Measurements from ENCODE around the gene B3GALT6.

The B3GALT6 gene

GRCh38 chr1:1232796-1233566 is 944 bp downstream of the B3GALT6 start:
- Histone ChIP-seq H3K4me3 (ENCODE audit: low read depth in 1 of 5, low read length in 5 of 5) (peak overlapping the region in 4 of 5 donors; percentile 52 to 63 (median 58)), H3K27ac (ENCODE audit: low read depth, low read length) (no peak overlapping the region), H3K9me3 (ENCODE audit: control insufficient read depth in 5 of 5, low read length in 5 of 5) (peaks cover 0 to 4% (median 0%) of the 10 kb centered on the region in 5 donors), H3K9ac (ENCODE audit: low read length in 5 of 5) (no peak overlapping the region), H3K36me3 (ENCODE audit: control insufficient read depth in 5 of 5, insufficient read depth in 5 of 5, low read length in 5 of 5) (peaks cover 0 to 28% (median 16%) of the 10 kb centered on the region in 5 donors), H3K27me3 (ENCODE audit: control insufficient read depth in 5 of 5, insufficient read depth in 4 of 5, low read length in 5 of 5) (peaks cover 8 to 16% (median 11%) of the 10 kb centered on the region in 5 donors), H3K4me1 (ENCODE audit: control insufficient read depth in 5 of 5, insufficient read depth in 5 of 5, low read length in 5 of 5) (peaks cover 9 to 41% (median 35%) of the 10 kb centered on the region in 5 donors)

GRCh38 chr1:1233567-1233892 is 1.5 kb downstream of the B3GALT6 start:
- peaks cover 0 to 4% (median 0%) of the 10 kb centered on the region in 5 donors for H3K9me3 ChIP-seq (ENCODE audit: control insufficient read depth in 5 of 5, low read length in 5 of 5)
- H3K4me1 ChIP-seq (ENCODE audit: control insufficient read depth in 5 of 5, insufficient read depth in 5 of 5, low read length in 5 of 5), result peaks cover 9 to 41% (median 35%) of the 10 kb centered on the region in 5 donors
- no peak overlapping the region for H3K9ac ChIP-seq (ENCODE audit: low read length in 5 of 5)
- peaks cover 0 to 22% (median 11%) of the 10 kb centered on the region in 5 donors for H3K36me3 ChIP-seq (ENCODE audit: control insufficient read depth in 5 of 5, insufficient read depth in 5 of 5, low read length in 5 of 5)
- H3K4me3 ChIP-seq (ENCODE audit: low read depth in 1 of 5, low read length in 5 of 5), result no peak overlapping the region
- H3K27ac ChIP-seq (ENCODE audit: low read depth, low read length), result no peak overlapping the region
- H3K27me3 ChIP-seq (ENCODE audit: control insufficient read depth in 5 of 5, insufficient read depth in 4 of 5, low read length in 5 of 5), result peaks cover 13 to 22% (median 17%) of the 10 kb centered on the region in 5 donors

DNA sequence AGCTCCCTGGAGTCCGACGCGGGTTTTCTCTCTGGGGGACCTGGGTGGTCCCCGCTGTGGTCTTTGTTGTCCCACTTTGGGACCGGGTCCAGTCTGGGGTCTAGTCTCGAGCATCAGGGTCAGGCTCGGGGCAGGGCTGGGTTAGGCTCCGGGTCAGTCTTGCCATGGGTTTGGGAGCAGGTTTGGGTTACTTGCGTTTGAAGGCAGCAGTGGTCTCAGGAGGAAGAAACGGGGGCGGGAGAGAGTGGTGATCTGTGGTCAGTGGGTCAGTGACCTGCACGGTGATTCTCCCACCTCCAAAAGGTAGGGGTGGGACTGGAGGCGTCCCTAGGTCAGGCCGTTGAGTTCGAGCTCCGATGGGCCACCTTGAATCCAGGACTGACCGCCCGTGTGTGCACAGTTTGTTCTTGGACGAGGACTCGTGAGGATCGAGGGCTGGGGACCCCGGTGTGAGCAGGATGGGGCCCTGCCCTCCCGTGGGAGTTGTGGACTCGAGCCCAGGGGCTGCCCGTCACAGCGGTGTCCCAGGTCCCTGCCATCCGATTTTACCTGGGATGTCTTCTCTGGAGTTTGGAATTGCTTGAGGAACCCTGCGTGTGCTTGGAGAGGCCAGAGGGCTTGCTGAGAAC is 2.3 kb downstream of the B3GALT6 start:
- H3K9ac ChIP-seq (ENCODE audit: low read length in 5 of 5), result no peak overlapping the region
- H3K4me1 ChIP-seq (ENCODE audit: control insufficient read depth in 5 of 5, insufficient read depth in 5 of 5, low read length in 5 of 5), result peaks cover 9 to 40% (median 35%) of the 10 kb centered on the region in 5 donors
- H3K9me3 ChIP-seq (ENCODE audit: control insufficient read depth in 5 of 5, low read length in 5 of 5), result peaks cover 0 to 4% (median 0%) of the 10 kb centered on the region in 5 donors
- peaks cover 20 to 30% (median 21%) of the 10 kb centered on the region in 5 donors for H3K27me3 ChIP-seq (ENCODE audit: control insufficient read depth in 5 of 5, insufficient read depth in 4 of 5, low read length in 5 of 5)
- peaks cover 0 to 17% (median 7%) of the 10 kb centered on the region in 5 donors for H3K36me3 ChIP-seq (ENCODE audit: control insufficient read depth in 5 of 5, insufficient read depth in 5 of 5, low read length in 5 of 5)
- H3K27ac ChIP-seq (ENCODE audit: low read depth, low read length), result no peak overlapping the region
- H3K4me3 ChIP-seq (ENCODE audit: low read depth in 1 of 5, low read length in 5 of 5), result no peak overlapping the region

- no peak overlapping the region for H3K27ac ChIP-seq (ENCODE audit: low read depth, low read length)
- H3K9me3 ChIP-seq (ENCODE audit: control insufficient read depth in 5 of 5, low read length in 5 of 5), result peaks cover 0 to 4% (median 0%) of the 10 kb centered on the region in 5 donors
- H3K4me1 ChIP-seq (ENCODE audit: control insufficient read depth in 5 of 5, insufficient read depth in 5 of 5, low read length in 5 of 5), result peaks cover 4 to 31% (median 27%) of the 10 kb centered on the region in 5 donors
- no peak overlapping the region for H3K4me3 ChIP-seq (ENCODE audit: low read depth in 1 of 5, low read length in 5 of 5)
- H3K27me3 ChIP-seq (ENCODE audit: control insufficient read depth in 5 of 5, insufficient read depth in 4 of 5, low read length in 5 of 5), result peaks cover 29 to 38% (median 30%) of the 10 kb centered on the region in 5 donors
- H3K9ac ChIP-seq (ENCODE audit: low read length in 5 of 5), result no peak overlapping the region
- peaks cover 0 to 14% (median 7%) of the 10 kb centered on the region in 5 donors for H3K36me3 ChIP-seq (ENCODE audit: control insufficient read depth in 5 of 5, insufficient read depth in 5 of 5, low read length in 5 of 5)
Measured at GRCh38 chr1:1235016-1235744, 3.1 kb downstream of the B3GALT6 start.

DNA sequence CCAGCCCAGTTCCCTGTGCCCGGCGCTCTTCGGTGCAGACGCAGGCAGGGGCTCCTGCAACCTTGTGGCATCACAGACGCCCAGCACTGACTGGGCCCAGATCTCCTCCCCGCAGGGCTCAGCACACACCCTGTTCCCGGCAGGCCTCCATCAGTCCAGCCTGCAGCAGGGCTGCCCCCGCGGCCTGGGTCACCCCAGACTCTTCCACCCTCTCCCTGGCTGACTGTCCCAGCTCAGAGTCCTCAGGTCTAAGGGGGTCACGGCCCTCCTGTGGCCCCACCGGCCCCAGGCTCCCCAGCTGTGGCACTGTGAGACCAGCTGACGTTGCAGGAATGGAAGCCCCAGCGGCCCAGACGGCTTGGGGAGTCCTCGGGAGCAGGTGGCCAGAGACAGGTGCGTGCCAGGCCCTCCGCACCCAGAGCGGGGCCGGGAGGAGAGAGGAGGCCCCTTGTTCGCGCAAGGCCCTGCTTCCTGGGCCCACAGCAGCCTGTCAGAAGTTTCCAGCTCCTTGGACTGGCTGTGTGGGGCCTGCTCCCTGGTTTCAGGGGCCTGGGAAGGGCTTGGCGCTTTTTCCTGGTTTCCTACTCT is 4.2 kb downstream of the B3GALT6 start:
- no peak overlapping the region for H3K9ac ChIP-seq (ENCODE audit: low read length in 5 of 5)
- peaks cover 0 to 20% (median 16%) of the 10 kb centered on the region in 5 donors for H3K4me1 ChIP-seq (ENCODE audit: control insufficient read depth in 5 of 5, insufficient read depth in 5 of 5, low read length in 5 of 5)
- no peak overlapping the region for H3K4me3 ChIP-seq (ENCODE audit: low read depth in 1 of 5, low read length in 5 of 5)
- peaks cover 0 to 14% (median 7%) of the 10 kb centered on the region in 5 donors for H3K36me3 ChIP-seq (ENCODE audit: control insufficient read depth in 5 of 5, insufficient read depth in 5 of 5, low read length in 5 of 5)
- H3K27ac ChIP-seq (ENCODE audit: low read depth, low read length), result no peak overlapping the region
- H3K27me3 ChIP-seq (ENCODE audit: control insufficient read depth in 5 of 5, insufficient read depth in 4 of 5, low read length in 5 of 5), result peaks cover 30 to 42% (median 36%) of the 10 kb centered on the region in 5 donors
- H3K9me3 ChIP-seq (ENCODE audit: control insufficient read depth in 5 of 5, low read length in 5 of 5), result peaks cover 0 to 4% (median 0%) of the 10 kb centered on the region in 5 donors

- Histone ChIP-seq H3K9ac (ENCODE audit: low read length in 5 of 5) (no peak overlapping the region), H3K36me3 (ENCODE audit: control insufficient read depth in 5 of 5, insufficient read depth in 5 of 5, low read length in 5 of 5) (peaks cover 0 to 14% (median 7%) of the 10 kb centered on the region in 5 donors), H3K27ac (ENCODE audit: low read depth, low read length) (no peak overlapping the region), H3K4me3 (ENCODE audit: low read depth in 1 of 5, low read length in 5 of 5) (no peak overlapping the region), H3K4me1 (ENCODE audit: control insufficient read depth in 5 of 5, insufficient read depth in 5 of 5, low read length in 5 of 5) (peaks cover 0 to 19% (median 14%) of the 10 kb centered on the region in 5 donors), H3K9me3 (ENCODE audit: control insufficient read depth in 5 of 5, low read length in 5 of 5) (peaks cover 0 to 4% (median 0%) of the 10 kb centered on the region in 5 donors), H3K27me3 (ENCODE audit: control insufficient read depth in 5 of 5, insufficient read depth in 4 of 5, low read length in 5 of 5) (peaks cover 30 to 44% (median 36%) of the 10 kb centered on the region in 5 donors)
Measured at GRCh38 chr1:1236945-1237873, 5.2 kb downstream of the B3GALT6 start.

DNA sequence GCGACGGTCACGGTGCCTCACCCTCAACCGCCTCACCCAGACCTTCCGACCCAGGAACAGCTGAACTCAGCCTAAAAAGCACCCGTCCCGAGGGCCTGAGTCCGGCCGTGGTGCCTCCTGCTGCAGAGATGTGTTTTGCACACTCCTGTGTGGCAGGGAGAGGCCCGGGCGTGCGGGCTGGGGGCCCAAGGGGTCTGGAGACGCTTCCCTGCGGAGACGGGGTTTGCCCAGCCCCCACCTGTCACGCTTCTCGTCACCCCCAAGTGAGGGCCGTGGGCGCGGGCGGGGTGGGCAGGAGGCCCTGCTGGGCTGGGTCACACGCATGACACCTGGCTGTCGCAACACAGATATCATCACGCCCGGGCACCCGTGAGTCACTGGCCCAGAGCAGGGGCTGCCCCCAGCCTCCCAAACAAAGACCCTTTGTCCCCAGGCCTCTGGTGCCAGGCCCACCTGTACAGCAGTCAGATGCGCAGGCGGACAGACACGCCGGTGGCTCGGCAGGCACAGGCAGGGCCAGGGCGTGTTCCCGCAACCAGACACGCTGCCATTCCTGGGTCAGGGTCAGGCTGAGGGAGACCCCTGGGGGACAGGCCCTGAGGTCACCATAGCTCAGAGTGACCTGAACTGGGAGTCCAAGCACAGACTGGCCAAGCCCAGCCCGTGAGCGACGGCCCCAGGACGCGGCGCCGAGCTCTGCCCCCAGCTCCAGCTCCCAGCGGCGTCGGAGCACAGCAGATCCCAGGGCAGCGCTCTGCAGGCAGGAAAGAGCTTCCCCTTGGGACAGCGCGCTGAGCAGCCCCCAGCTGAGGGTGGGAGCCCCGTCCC is 6.1 kb downstream of the B3GALT6 start:
- H3K4me3 ChIP-seq (ENCODE audit: low read depth in 1 of 5, low read length in 5 of 5), result no peak overlapping the region
- no peak overlapping the region for H3K9ac ChIP-seq (ENCODE audit: low read length in 5 of 5)
- H3K4me1 ChIP-seq (ENCODE audit: control insufficient read depth in 5 of 5, insufficient read depth in 5 of 5, low read length in 5 of 5), result peaks cover 0 to 15% (median 10%) of the 10 kb centered on the region in 5 donors
- peaks cover 30 to 44% (median 36%) of the 10 kb centered on the region in 5 donors for H3K27me3 ChIP-seq (ENCODE audit: control insufficient read depth in 5 of 5, insufficient read depth in 4 of 5, low read length in 5 of 5)
- peaks cover 0 to 14% (median 7%) of the 10 kb centered on the region in 5 donors for H3K36me3 ChIP-seq (ENCODE audit: control insufficient read depth in 5 of 5, insufficient read depth in 5 of 5, low read length in 5 of 5)
- no peak overlapping the region for H3K27ac ChIP-seq (ENCODE audit: low read depth, low read length)
- no peaks in the 10 kb centered on the region for H3K9me3 ChIP-seq (ENCODE audit: control insufficient read depth in 5 of 5, low read length in 5 of 5)

GRCh38 chr1:1238702-1239178 is 6.7 kb downstream of the B3GALT6 start:
- Histone ChIP-seq H3K4me1 (ENCODE audit: control insufficient read depth in 5 of 5, insufficient read depth in 5 of 5, low read length in 5 of 5) (peaks cover 0 to 14% (median 5%) of the 10 kb centered on the region in 5 donors), H3K36me3 (ENCODE audit: control insufficient read depth in 5 of 5, insufficient read depth in 5 of 5, low read length in 5 of 5) (peaks cover 0 to 14% (median 7%) of the 10 kb centered on the region in 5 donors), H3K9me3 (ENCODE audit: control insufficient read depth in 5 of 5, low read length in 5 of 5) (no peaks in the 10 kb centered on the region), H3K4me3 (ENCODE audit: low read depth in 1 of 5, low read length in 5 of 5) (no peak overlapping the region), H3K27me3 (ENCODE audit: control insufficient read depth in 5 of 5, insufficient read depth in 4 of 5, low read length in 5 of 5) (peaks cover 30 to 47% (median 36%) of the 10 kb centered on the region in 5 donors), H3K27ac (ENCODE audit: low read depth, low read length) (no peak overlapping the region), H3K9ac (ENCODE audit: low read length in 5 of 5) (no peak overlapping the region)

All from subcutaneous abdominal adipose tissue (tissue), 5 donors.